Lung (tissue), 12 donors: ENCODE results near the gene PAPPA. TPM values are rescaled to one million over a fixed set of nuclear protein-coding genes. Genes with fewer than 3 reads are reported as not detected.

Source experiments
- ATAC-seq: fragments of 200-7000 bp; cut with Tn5 transposase; one replicate; pipeline ENCODE4 v1.9.1; 2020; ENCODE audit warnings: moderate number of reproducible peaks; ENCODE audit not compliant: insufficient read depth, low FRiP score
- DNase-seq, 3 donors: peaks; one replicate each; pipeline ENCODE4 v3.0.0-alpha.2; 2013 to 2017
- H3K27ac ChIP-seq, 2 donors: one replicate each; pipeline ENCODE4 v1.5.1; 2013; ENCODE audit warnings: mild to moderate bottlenecking in 2 of 2, moderate library complexity in 2 of 2, control low read depth in 1 of 2, inconsistent platforms in 1 of 2, low read depth in 1 of 2, low read length in 1 of 2
- H3K27me3 ChIP-seq, 3 donors: one replicate each; pipeline ENCODE4 v1.5.1; 2013; ENCODE audit warnings: low read length in 2 of 3; ENCODE audit not compliant: control insufficient read depth in 3 of 3, insufficient read depth in 3 of 3
- H3K36me3 ChIP-seq, 4 donors: one replicate each; pipeline ENCODE4 v1.5.1; 2013; ENCODE audit warnings: low read length in 4 of 4, mild to moderate bottlenecking in 1 of 4, moderate library complexity in 1 of 4; ENCODE audit not compliant: control insufficient read depth in 4 of 4, insufficient read depth in 4 of 4
- H3K4me1 ChIP-seq, 5 donors: one replicate each; pipeline ENCODE4 v1.5.1; 2013; ENCODE audit warnings: low read length in 5 of 5, mild to moderate bottlenecking in 2 of 5, moderate library complexity in 1 of 5; ENCODE audit not compliant: control insufficient read depth in 5 of 5, insufficient read depth in 5 of 5
- H3K4me3 ChIP-seq: one replicate; pipeline ENCODE4 v1.5.1; 2013; ENCODE audit warnings: mild to moderate bottlenecking, control low read depth, moderate library complexity
- H3K9ac ChIP-seq, 2 donors: one replicate each; pipeline ENCODE4 v1.5.1; 2013; ENCODE audit warnings: low read length in 2 of 2, control low read depth in 1 of 2; ENCODE audit not compliant: insufficient read depth in 1 of 2
- H3K9me3 ChIP-seq, 4 donors: one replicate each; pipeline ENCODE4 v1.5.1; 2013; ENCODE audit warnings: low read length in 3 of 4, mild to moderate bottlenecking in 1 of 4, moderate library complexity in 1 of 4; ENCODE audit not compliant: control insufficient read depth in 4 of 4, insufficient read depth in 3 of 4
- WGBS, 2 donors: extraction: QIAGEN DNeasy Blood & Tissue Kit; methylation state at CpG; one replicate each; pipeline ENCODE4 v1.1.7; 2013; 5-methylcytosine and 5-hydroxymethylcytosine counted together
- polyA plus RNA-seq, 2 donors: library from polyadenylated mRNA; stranded (reverse); fragments of 200-250 nt; gene quantifications; one replicate each; pipeline ENCODE4 v1.2.1, GENCODE V29; 2013
- total RNA-seq, 2 donors: library from RNA; depleted of rRNA in 1 of 2; stranded (reverse); fragments of >200 nt in 1 of 2; gene quantifications; one replicate each; pipeline ENCODE4 v1.2.1, GENCODE V29; 2014 to 2021
- TF ChIP-seq, protein P1 (sequence below): IDR thresholded peaks from 2 replicates; pipeline ENCODE4 v1.5.1; 2012; ENCODE audit warnings: mild to moderate bottlenecking; ENCODE audit errors: control extremely low read depth, extremely low read depth
- donor health status: control.
- donor health status: control.
- donor health status: Bipolar disorder and iron deficiency.
- donor health status: healthy.
- donor health status: DM: yes; HTN: yes; CAD: no.

PAPPA gene
- total and polyA plus RNA-seq, 4 donors, result 0.45 to 6.7 (median 3.6) TPM

DNA sequence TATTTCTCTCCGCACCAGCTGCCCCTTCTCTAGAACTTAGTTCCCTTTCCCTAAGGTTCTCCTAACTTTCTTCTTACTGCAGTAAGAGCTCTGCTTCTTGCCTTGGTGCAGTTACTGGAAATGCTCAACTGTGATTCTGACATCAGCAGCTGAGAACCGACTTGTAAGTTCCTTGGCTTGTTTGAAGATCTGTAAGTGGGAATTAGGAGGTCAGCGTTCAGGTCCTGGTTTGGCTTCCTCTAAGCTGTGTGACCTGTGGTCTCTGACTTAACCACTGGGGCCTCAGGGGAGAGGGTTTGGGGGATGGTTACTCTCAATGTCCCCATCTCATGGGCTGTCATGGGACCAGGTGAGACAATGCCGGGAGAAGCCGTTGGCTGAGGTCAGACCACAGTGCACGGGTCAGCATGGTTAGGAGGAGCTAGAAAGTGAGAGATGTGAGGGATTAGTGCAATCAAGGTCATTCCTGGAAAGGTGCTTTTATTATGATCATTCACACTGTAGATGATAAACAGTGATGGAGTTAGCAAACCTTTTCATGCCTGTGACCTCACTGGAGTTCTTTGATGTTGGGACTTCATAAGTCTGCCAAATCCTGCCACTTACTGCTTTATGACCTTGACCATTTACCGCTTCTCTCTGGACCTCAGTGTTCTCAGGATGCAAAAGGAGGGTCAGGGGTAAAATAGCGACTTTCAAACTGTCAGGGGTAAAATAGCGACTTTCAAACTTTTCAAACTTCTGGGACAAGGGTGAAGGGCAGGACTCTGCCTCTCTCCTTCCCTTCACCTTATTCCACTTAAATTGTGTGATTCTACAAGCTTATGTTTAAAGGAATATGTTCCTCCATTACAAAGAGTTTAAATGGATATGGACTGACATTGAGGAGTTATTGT lies 7.3 kb downstream of the PAPPA start:
- 75 to 80% methylated on average over 9 of the region's 9 CpGs for WGBS, 2 donors
- Histone ChIP-seq H3K36me3 (no peaks in the 10 kb centered on the region), H3K9me3 (peaks cover 0 to 1% (median 0%) of the 10 kb centered on the region in 4 donors), H3K4me1 (peaks cover 3 to 18% (median 4%) of the 10 kb centered on the region in 5 donors), H3K27ac (no peak overlapping the region), H3K27me3 (peaks cover 2 to 18% (median 6%) of the 10 kb centered on the region in 3 donors), H3K4me3 (no peak overlapping the region), H3K9ac (no peak overlapping the region)
- no peak for DNase-seq
- TF ChIP-seq, protein P1, sequence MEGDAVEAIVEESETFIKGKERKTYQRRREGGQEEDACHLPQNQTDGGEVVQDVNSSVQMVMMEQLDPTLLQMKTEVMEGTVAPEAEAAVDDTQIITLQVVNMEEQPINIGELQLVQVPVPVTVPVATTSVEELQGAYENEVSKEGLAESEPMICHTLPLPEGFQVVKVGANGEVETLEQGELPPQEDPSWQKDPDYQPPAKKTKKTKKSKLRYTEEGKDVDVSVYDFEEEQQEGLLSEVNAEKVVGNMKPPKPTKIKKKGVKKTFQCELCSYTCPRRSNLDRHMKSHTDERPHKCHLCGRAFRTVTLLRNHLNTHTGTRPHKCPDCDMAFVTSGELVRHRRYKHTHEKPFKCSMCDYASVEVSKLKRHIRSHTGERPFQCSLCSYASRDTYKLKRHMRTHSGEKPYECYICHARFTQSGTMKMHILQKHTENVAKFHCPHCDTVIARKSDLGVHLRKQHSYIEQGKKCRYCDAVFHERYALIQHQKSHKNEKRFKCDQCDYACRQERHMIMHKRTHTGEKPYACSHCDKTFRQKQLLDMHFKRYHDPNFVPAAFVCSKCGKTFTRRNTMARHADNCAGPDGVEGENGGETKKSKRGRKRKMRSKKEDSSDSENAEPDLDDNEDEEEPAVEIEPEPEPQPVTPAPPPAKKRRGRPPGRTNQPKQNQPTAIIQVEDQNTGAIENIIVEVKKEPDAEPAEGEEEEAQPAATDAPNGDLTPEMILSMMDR, result no peak
- no peak for ATAC-seq

DNA sequence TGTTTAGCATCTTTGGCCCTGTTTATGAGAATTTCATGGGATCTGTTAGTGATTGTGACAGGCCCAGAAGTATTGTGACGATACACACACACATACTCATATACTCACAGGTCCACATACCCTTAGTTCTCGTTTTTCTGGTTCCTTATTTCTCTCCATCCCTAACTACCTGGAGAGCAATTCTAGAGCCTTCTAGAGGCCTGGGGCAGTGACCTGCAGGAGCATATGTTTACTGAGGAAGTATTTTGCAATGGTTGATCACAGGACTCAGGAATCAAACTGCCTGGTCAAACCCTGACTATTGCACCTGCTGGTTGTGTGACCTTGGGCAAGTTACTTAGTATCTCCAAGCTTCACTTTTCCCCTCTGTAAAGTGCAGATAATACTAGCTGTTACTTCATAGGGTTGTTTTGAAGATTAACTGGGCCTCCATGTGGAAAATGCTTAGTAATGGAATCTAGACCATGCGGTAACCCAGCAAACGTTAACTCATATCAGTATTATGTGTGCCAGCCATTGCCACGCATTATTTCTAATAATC lies 8.7 kb downstream of the PAPPA start:
- H3K27me3 ChIP-seq, result peaks cover 2 to 17% (median 6%) of the 10 kb centered on the region in 3 donors
- WGBS, 2 donors, result 68 to 72% methylated on average over 5 of the region's 5 CpGs
- TF ChIP-seq, protein P1, result no peak
- no peak overlapping the region for H3K4me3 ChIP-seq
- no peak overlapping the region for H3K9ac ChIP-seq
- peaks cover 0 to 5% (median 4%) of the 10 kb centered on the region in 5 donors for H3K4me1 ChIP-seq
- peaks cover 0 to 1% (median 0%) of the 10 kb centered on the region in 4 donors for H3K9me3 ChIP-seq
- peak overlapping the region in 1 of 2 donors; percentile 5 for H3K27ac ChIP-seq
- no peak for DNase-seq
- H3K36me3 ChIP-seq, result no peaks in the 10 kb centered on the region
- no peak for ATAC-seq

DNA sequence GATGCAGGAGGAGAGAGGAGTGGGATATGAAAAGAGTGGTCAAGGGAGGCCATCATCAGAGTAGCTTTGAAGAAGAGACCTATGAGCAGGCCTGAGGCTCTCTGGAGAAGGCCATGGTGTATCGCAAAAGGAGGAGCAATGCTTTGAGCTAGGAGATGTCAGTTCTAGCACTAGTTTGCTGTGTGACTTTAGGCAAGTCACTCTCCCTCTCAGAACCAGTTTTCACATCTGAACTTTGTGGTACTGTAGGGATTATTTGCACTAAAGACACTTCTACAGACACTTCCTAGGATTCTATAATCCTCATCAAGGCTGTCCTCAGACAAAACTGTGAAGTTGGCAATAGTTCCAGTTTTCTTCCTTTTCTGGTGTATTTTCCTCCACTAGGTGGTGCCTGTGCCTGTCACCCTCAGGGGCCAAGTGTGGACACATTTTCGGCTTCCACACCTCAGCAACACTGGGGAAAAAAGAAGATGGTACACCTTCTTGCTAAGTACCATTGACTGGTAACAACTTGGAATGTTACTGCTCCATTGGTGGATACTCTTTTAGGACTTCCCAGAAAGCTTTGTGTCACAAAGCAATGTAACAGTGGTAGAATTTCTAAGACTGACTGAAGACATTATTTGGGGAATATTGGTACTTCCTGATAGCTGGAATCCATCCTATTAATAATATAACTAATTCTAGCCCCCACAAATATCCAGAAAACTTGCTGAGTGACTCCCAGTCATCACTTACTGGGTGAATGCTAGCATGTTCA lies 9.9 kb downstream of the PAPPA start:
- Histone ChIP-seq H3K9ac (no peak overlapping the region), H3K4me1 (peaks cover 0 to 5% (median 0%) of the 10 kb centered on the region in 5 donors), H3K9me3 (peaks cover 0 to 1% (median 0%) of the 10 kb centered on the region in 4 donors), H3K36me3 (no peaks in the 10 kb centered on the region), H3K4me3 (no peak overlapping the region), H3K27ac (no peak overlapping the region), H3K27me3 (peaks cover 0 to 9% (median 5%) of the 10 kb centered on the region in 3 donors)
- WGBS, 2 donors, result 81 to 87% methylated on average over 2 of the region's 2 CpGs
- TF ChIP-seq, protein P1, result no peak
- DNase-seq (no peak), ATAC-seq (no peak)
